ENCODE measurements around the gene KIDINS220. TPM values are rescaled to one million over a fixed set of nuclear protein-coding genes. Genes with fewer than 3 reads are reported as not detected.

KIDINS220 gene
- polyA plus RNA-seq, 2 of the 4 experiments (the other 2 are of a cell fraction) = 16.4 to 45.9 TPM

- no peak for TF ChIP-seq FOXS1 (CRISPR knock-in tag; IDR thresholded peaks at IDR 0.05)
Measured at GRCh38 chr2:8740136-8740535, 97.3 kb downstream of the KIDINS220 start (continued).

GRCh38 chr2:8737571-8738175, 99.7 kb downstream of the KIDINS220 start:
- Histone ChIP-seq H3K4me3 (no peak overlapping the region), H3K4me2 (no peak overlapping the region), H3K9me3 (no peaks in the 10 kb centered on the region), H3K27ac (no peak overlapping the region), H3K4me1 (0 out of 3 replicates have a peak, but pooled peaks cover 6% of the 10 kb centered on the region)
- CTCF ChIA-PET = interaction anchor here (1.1 to 1.5 kb wide), 2 partner anchors 19 to 138 kb away, joined by 3 to 4 read pairs; no protein-coding TSS in a partner anchor
- POLR2A ChIA-PET = interaction anchor here (1.0 kb wide), 1 partner anchor 56 kb away, joined by 3 read pairs; the partner anchor contains the start of gene ID2
- DNase-seq (ENCODE audit: low read depth in 1 of 2, low spot score in 1 of 2) (no peak), FAIRE-seq (peak; percentile 54), ATAC-seq (no peak)
- 95% methylated on average over 2 of the region's 2 CpGs for WGBS (ENCODE audit: missing lambda C conversion rate)
- TF ChIP-seq BHLHE40 (IDR thresholded peaks at IDR 0.05; ENCODE audit: low read depth, low read length) = no peak
- no peak for TF ChIP-seq JUN (IDR thresholded peaks at IDR 0.05)
- TF ChIP-seq NFE2L2 (conservative IDR thresholded peaks at IDR 0.05; ENCODE audit: low read length) = peak; percentile 66
- TF ChIP-seq EHF (CRISPR knock-in tag; IDR thresholded peaks at IDR 0.05) = no peak
- TF ChIP-seq MYC (IDR thresholded peaks at IDR 0.05; ENCODE audit: borderline replicate concordance, low read length) = no peak
- TF ChIP-seq CEBPB (IDR thresholded peaks at IDR 0.05) = no peak
- no peak for TF ChIP-seq PBX3 (IDR thresholded peaks at IDR 0.05)
- no peak for TF ChIP-seq TP53 (CRISPR knock-in tag; IDR thresholded peaks at IDR 0.05)
- TF ChIP-seq HES2 (IDR thresholded peaks at IDR 0.05) = no peak
- no peak for TF ChIP-seq HDAC2 (IDR thresholded peaks at IDR 0.05)
- TF ChIP-seq MAX (IDR thresholded peaks at IDR 0.05) = no peak
- TF ChIP-seq MAFK (IDR thresholded peaks at IDR 0.05; ENCODE audit: partially characterized antibody) = peak; percentile 84
- no peak for TF ChIP-seq GATA3 (IDR thresholded peaks at IDR 0.05; ENCODE audit: borderline replicate concordance)
- TF ChIP-seq USF2 (IDR thresholded peaks at IDR 0.05) = no peak
- TF ChIP-seq POLR2A (IDR thresholded peaks at IDR 0.05; ENCODE audit: low read length) = no peak

- 97% methylated on average over 10 of the region's 10 CpGs for WGBS (ENCODE audit: missing lambda C conversion rate)
- no peak overlapping the region for H3K27ac ChIP-seq
- ATAC-seq = no peak
- CTCF ChIA-PET = interaction anchor here (0.8 to 1.0 kb wide), 2 partner anchors 8 to 10 kb away, joined by 3 to 4 read pairs; no protein-coding TSS in a partner anchor
- POLR2A ChIA-PET = no interaction called here
- no peak overlapping the region for H3K4me3 ChIP-seq
- H3K4me2 ChIP-seq = no peak overlapping the region
- no peak for DNase-seq (ENCODE audit: low read depth in 1 of 2, low spot score in 1 of 2)
- FAIRE-seq = no peak
- no peak for TF ChIP-seq ZFP36 (IDR thresholded peaks at IDR 0.05; ENCODE audit: borderline replicate concordance, partially characterized antibody)
- 0 out of 3 replicates have a peak, but pooled peaks cover under 1% of the 10 kb centered on the region for H3K4me1 ChIP-seq
- no peaks in the 10 kb centered on the region for H3K9me3 ChIP-seq
Measured at GRCh38 chr2:8732601-8733000, 104.8 kb downstream of the KIDINS220 start.

- DNase-seq (ENCODE audit: low read depth in 1 of 2, low spot score in 1 of 2) (no peak), FAIRE-seq (no peak), ATAC-seq (no peak)
- WGBS (ENCODE audit: missing lambda C conversion rate) = 92% methylated on average over 9 of the region's 9 CpGs
- ChIA-PET POLR2A (no interaction called here), CTCF (interaction anchor here (1.2 to 1.4 kb wide), 2 partner anchors 32 to 36 kb away, joined by 3 to 5 read pairs; no protein-coding TSS in a partner anchor)
- TF ChIP-seq NPAS2 (CRISPR knock-in tag; IDR thresholded peaks at IDR 0.05; ENCODE audit: borderline replicate concordance) (no peak), HOXB5 (CRISPR knock-in tag; IDR thresholded peaks at IDR 0.05) (no peak), SMC3 (IDR thresholded peaks at IDR 0.05) (no peak), TP53 (CRISPR knock-in tag; IDR thresholded peaks at IDR 0.05) (no peak), PHF8 (IDR thresholded peaks at IDR 0.05; ENCODE audit: borderline replicate concordance, low read depth) (no peak), EHF (CRISPR knock-in tag; IDR thresholded peaks at IDR 0.05) (no peak), NFE2L2 (conservative IDR thresholded peaks at IDR 0.05; ENCODE audit: low read length) (no peak), NR3C1 (IDR thresholded peaks at IDR 0.05) (no peak), EP300 (IDR thresholded peaks at IDR 0.05) (no peak), ZC3H11A (IDR thresholded peaks at IDR 0.05) (no peak), CHD4 (IDR thresholded peaks at IDR 0.05; ENCODE audit: borderline replicate concordance) (no peak), CBX8 (IDR thresholded peaks at IDR 0.05) (no peak), HES2 (IDR thresholded peaks at IDR 0.05) (no peak), RCOR1 (IDR thresholded peaks at IDR 0.05; ENCODE audit: low read depth, low read length) (no peak)
- H3K4me1 ChIP-seq = no peaks in the 10 kb centered on the region
- H3K27ac ChIP-seq = no peak overlapping the region
- H3K4me2 ChIP-seq = no peak overlapping the region
- H3K4me3 ChIP-seq = no peak overlapping the region
- H3K9me3 ChIP-seq = no peaks in the 10 kb centered on the region
Measured at GRCh38 chr2:8729939-8730338, 107.5 kb downstream of the KIDINS220 start.
